Measurements from ENCODE around the gene PRDM16. TPM values are rescaled to one million over a fixed set of nuclear protein-coding genes. Genes with fewer than 3 reads are reported as not detected.

PRDM16 gene
- total and polyA plus RNA-seq, 2 of the 4 experiments (the other 2 are of a cell fraction), result 0.02 TPM; not detected in 1

GRCh38 chr1:3113741-3114056, 44.7 kb downstream of the PRDM16 start:
- Histone ChIP-seq H3K56ac (ENCODE audit: extremely low read depth, insufficient read depth, low read length) (no peak overlapping the region), H4K20me1 (ENCODE audit: insufficient read depth, low read length) (no peaks in the 10 kb centered on the region), H3K79me1 (ENCODE audit: low read depth in 1 of 2, low read length in 2 of 2) (no peaks in the 10 kb centered on the region), H3K18ac (ENCODE audit: low read depth, low read length) (no peak overlapping the region), H3K9ac (ENCODE audit: low read depth, low read length) (no peak overlapping the region), H3K4me2 (ENCODE audit: low read depth, low read length) (no peak overlapping the region), H3K23ac (ENCODE audit: low read depth, low read length) (no peak overlapping the region), H2BK15ac (ENCODE audit: low read depth, low read length) (no peak overlapping the region), H4K8ac (ENCODE audit: low read depth in 2 of 2, low read length in 2 of 2) (no peak overlapping the region), H2BK120ac (ENCODE audit: low read depth, low read length) (no peak overlapping the region), H2BK5ac (ENCODE audit: low read depth, low read length, poor library complexity, severe bottlenecking) (no peak overlapping the region), H3K27ac (ENCODE audit: insufficient read depth, low read length) (no peak overlapping the region), H3K9me3 (ENCODE audit: control insufficient read depth, insufficient read depth, low read length) (peaks cover 49% of the 10 kb centered on the region), H3K9me1 (ENCODE audit: insufficient read depth, low read length) (no peaks in the 10 kb centered on the region), H3K27me3 (ENCODE audit: control insufficient read depth, insufficient read depth, low read length) (no peaks in the 10 kb centered on the region), H3K4me1 (ENCODE audit: control insufficient read depth, insufficient read depth, low read length) (no peaks in the 10 kb centered on the region), H2BK20ac (ENCODE audit: low read depth, low read length) (no peak overlapping the region), H3K4me3 (ENCODE audit: insufficient read depth, low read depth, low read length) (no peak overlapping the region), H4K5ac (ENCODE audit: low read depth, low read length) (no peak overlapping the region), H3K14ac (replicated peaks; ENCODE audit: low read depth, low read length) (no peak overlapping the region), H3K36me3 (ENCODE audit: control insufficient read depth, insufficient read depth, low read length) (no peaks in the 10 kb centered on the region), H2AK9ac (replicated peaks; ENCODE audit: low read depth, low read length, poor library complexity) (no peak overlapping the region), H4K91ac (ENCODE audit: insufficient read depth, low read depth, low read length) (no peak overlapping the region), H2AK5ac (ENCODE audit: low read depth, low read length) (no peak overlapping the region), H3K4ac (ENCODE audit: low read depth, low read length) (no peak overlapping the region), H2AFZ (replicated peaks; ENCODE audit: low read length, poor library complexity) (no peak overlapping the region)
- POLR2A ChIA-PET (ENCODE audit: unreplicated experiment), result no interaction called here
- in situ Hi-C loops (cut with MboI; ENCODE audit: low sequenced_read_pairs), result no loop called here
- WGBS, 2 experiments (ENCODE audit: extremely low coverage in 2 of 2, insufficient read length in 1 of 2), result 100% methylated on average over 1 of the region's 6 CpGs; no CpG with 5 or more reads in 1 of the 2 experiments
- BruUV-seq (replicated peaks), result no TSS peak
- no peak for DNase-seq
- TF ChIP-seq FOS (IDR thresholded peaks at IDR 0.05; ENCODE audit: low read depth, low read length) (no peak), MAZ (IDR thresholded peaks at IDR 0.05; ENCODE audit: borderline replicate concordance, low read depth, low read length) (no peak)
- intact Hi-C loops (cut with micrococcal nuclease), result no loop called here
- ATAC-seq (ENCODE audit: low read depth), result no peak
- dilution Hi-C loops (cut with HindIII; ENCODE audit: low sequenced_read_pairs, unreplicated experiment), result no loop called here
- CTCF ChIA-PET, result no interaction called here
